Neural progenitor cell (in vitro differentiated cells): ENCODE results near the gene WIPF1. TPM values are rescaled to one million over a fixed set of nuclear protein-coding genes. Genes with fewer than 3 reads are reported as not detected.
A peak's percentile ranks its signal among the peaks of the same experiment; 100 is the strongest.

Experiments used
- DNase-seq: peaks from one replicate; pipeline ENCODE4 v3.0.0-alpha.2; 2016; ENCODE audit warnings: low spot score
- H2AFZ ChIP-seq: fragments of 200-600 bp; sonication (generic); replicated peaks from 2 replicates; pipeline ENCODE4 v1.6.1; 2016; ENCODE audit warnings: antibody characterized with exemption
- H3F3A ChIP-seq: fragments of 200-600 bp; sonication (generic); 2 replicates; pipeline ENCODE4 v1.6.1; 2016; ENCODE audit warnings: antibody characterized with exemption, low read depth
- H3K27ac ChIP-seq: fragments of 200-600 bp; sonication (generic); 2 replicates; pipeline ENCODE4 v1.5.1; 2016; ENCODE audit warnings: mild to moderate bottlenecking
- H3K27me3 ChIP-seq: fragments of 200-600 bp; sonication (generic); 2 replicates; pipeline ENCODE4 v1.6.1; 2016; ENCODE audit warnings: mild to moderate bottlenecking, moderate library complexity
- H3K36me3 ChIP-seq: fragments of 200-600 bp; sonication (generic); 2 replicates; pipeline ENCODE4 v1.5.1; 2016
- H3K4me1 ChIP-seq: fragments of 200-600 bp; sonication (generic); 2 replicates; pipeline ENCODE4 v1.6.1; 2016; ENCODE audit warnings: mixed run types
- H3K4me2 ChIP-seq: fragments of 200-600 bp; sonication (generic); 2 replicates; pipeline ENCODE4 v1.6.1; 2016
- H3K4me3 ChIP-seq: fragments of 200-600 bp; sonication (generic); 2 replicates; pipeline ENCODE4 v1.5.1; 2016
- H3K79me2 ChIP-seq: fragments of 200-600 bp; sonication (generic); 2 replicates; pipeline ENCODE4 v1.6.1; 2016; ENCODE audit warnings: low read depth
- H3K9ac ChIP-seq: fragments of 200-600 bp; sonication (generic); 2 replicates; pipeline ENCODE4 v1.6.1; 2016
- H3K9me3 ChIP-seq: fragments of 200-600 bp; sonication (generic); 2 replicates; pipeline ENCODE4 v1.5.1; 2016; ENCODE audit warnings: low read depth
- H4K20me1 ChIP-seq: fragments of 200-600 bp; sonication (generic); 2 replicates; pipeline ENCODE4 v1.6.1; 2016; ENCODE audit warnings: low read depth
- H3K27ac Mint-ChIP-seq: 3 replicates; pipeline ENCODE4 v1.8.0; 2021; ENCODE audit warnings: mixed read lengths
- H3K27me3 Mint-ChIP-seq: 2 replicates; pipeline ENCODE4 v1.8.0; 2022; ENCODE audit warnings: low read depth, mild to moderate bottlenecking, inconsistent platforms, moderate library complexity, mixed read lengths; ENCODE audit not compliant: insufficient read depth
- H3K36me3 Mint-ChIP-seq: 3 replicates; pipeline ENCODE4 v1.8.0; 2021; ENCODE audit warnings: mixed read lengths
- H3K4me1 Mint-ChIP-seq: 3 replicates; pipeline ENCODE4 v1.8.0; 2021; ENCODE audit warnings: mixed read lengths
- H3K4me3 Mint-ChIP-seq: 3 replicates; pipeline ENCODE4 v1.8.0; 2021; ENCODE audit warnings: mild to moderate bottlenecking, moderate library complexity, mixed read lengths
- H3K9me3 Mint-ChIP-seq: 3 replicates; pipeline ENCODE4 v1.8.0; 2020; ENCODE audit warnings: mixed read lengths
- CTCF ChIP-seq: fragments of 200-600 bp; sonication (generic); IDR thresholded peaks from 2 replicates; pipeline ENCODE4 v1.5.1; 2017; ENCODE audit warnings: antibody characterized with exemption, mild to moderate bottlenecking
- EZH2 ChIP-seq: fragments of 200-600 bp; sonication (generic); IDR thresholded peaks from 2 replicates; pipeline ENCODE4 v1.6.1; 2017; ENCODE audit warnings: antibody characterized with exemption, mild to moderate bottlenecking, moderate library complexity
- EZH2phosphoT487 ChIP-seq: fragments of 200-600 bp; sonication (generic); IDR thresholded peaks from 2 replicates; pipeline ENCODE4 v1.6.1; 2017; ENCODE audit warnings: antibody characterized with exemption
- total RNA-seq: library from RNA; depleted of rRNA; stranded (reverse); fragments of >200 nt; gene quantifications from 2 replicates; pipeline ENCODE4 v1.2.3, GENCODE V29; 2015; ENCODE audit warnings: low replicate concordance

WIPF1 gene
- total RNA-seq, 1 donor from 2014 or later, result 17.2 TPM

DNA sequence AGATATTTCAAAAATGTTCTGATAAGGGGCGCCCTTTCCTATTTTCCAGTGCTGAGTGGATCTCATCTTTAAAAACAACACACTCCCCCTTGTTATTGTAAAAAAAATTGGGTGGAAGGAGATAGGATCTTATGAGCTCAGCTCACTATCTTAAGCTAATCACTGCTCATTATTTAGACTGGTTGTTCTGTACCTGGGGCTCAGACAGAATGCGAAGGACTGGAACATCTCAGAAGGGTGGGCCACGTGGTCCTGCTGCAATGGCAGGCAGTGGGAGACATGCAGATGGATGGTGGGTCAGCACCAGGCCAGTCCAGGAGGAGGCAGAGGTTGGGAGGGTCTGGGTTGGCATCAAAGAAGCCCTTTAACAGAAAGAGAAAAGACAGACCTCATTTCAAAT, 62.5 kb downstream of the WIPF1 start:
- no peak overlapping the region for H3K4me3 ChIP-seq
- H4K20me1 ChIP-seq, result no peaks in the 10 kb centered on the region
- no peaks in the 10 kb centered on the region for H3K36me3 ChIP-seq
- no peak overlapping the region for H3K27ac Mint-ChIP-seq
- peaks cover 5% of the 10 kb centered on the region for H3K27me3 Mint-ChIP-seq
- no peaks in the 10 kb centered on the region for H3K9me3 Mint-ChIP-seq
- no peak overlapping the region for H3K4me3 Mint-ChIP-seq
- H2AFZ ChIP-seq, result no peak overlapping the region
- TF ChIP-seq EZH2, result no peak
- no peak for TF ChIP-seq EZH2phosphoT487
- no peak for TF ChIP-seq CTCF
- no peak for DNase-seq
- H3K27ac ChIP-seq, result no peak overlapping the region
- H3K4me2 ChIP-seq, result no peak overlapping the region
- H3K9me3 ChIP-seq, result no peaks in the 10 kb centered on the region
- H3K9ac ChIP-seq, result no peak overlapping the region
- no peaks in the 10 kb centered on the region for H3K79me2 ChIP-seq
- H3F3A ChIP-seq, result no peaks in the 10 kb centered on the region
- H3K36me3 Mint-ChIP-seq, result no peaks in the 10 kb centered on the region
- H3K4me1 Mint-ChIP-seq, result no peaks in the 10 kb centered on the region
- H3K27me3 ChIP-seq, result no peaks in the 10 kb centered on the region
- no peaks in the 10 kb centered on the region for H3K4me1 ChIP-seq

DNA sequence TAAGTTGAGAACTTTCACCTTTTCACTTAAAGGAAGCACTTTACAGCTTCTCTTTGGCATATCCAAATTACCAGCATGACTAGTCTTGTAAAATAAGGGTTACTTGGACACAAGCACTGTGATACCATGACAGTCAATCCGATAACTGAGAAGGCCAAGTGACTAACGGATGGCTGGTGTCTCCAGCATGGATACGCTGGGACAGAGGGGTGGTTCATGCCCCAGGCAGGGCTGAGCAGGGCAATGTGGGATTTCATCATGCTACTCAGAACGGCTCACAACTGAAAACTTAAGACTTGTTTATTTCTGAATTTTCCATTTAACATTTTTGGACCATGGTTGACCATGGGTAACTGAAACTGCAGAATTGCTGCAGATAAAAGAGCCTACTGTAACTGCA, 67.7 kb downstream of the WIPF1 start:
- H3K9me3 Mint-ChIP-seq, result peaks cover 10% of the 10 kb centered on the region
- H3K36me3 ChIP-seq, result no peaks in the 10 kb centered on the region
- no peak overlapping the region for H3K27ac Mint-ChIP-seq
- H3K79me2 ChIP-seq, result no peaks in the 10 kb centered on the region
- no peak overlapping the region for H3K4me3 ChIP-seq
- H2AFZ ChIP-seq, result peak overlapping the region; percentile 3
- H3K27me3 Mint-ChIP-seq, result peaks cover 5% of the 10 kb centered on the region
- no peak overlapping the region for H3K4me3 Mint-ChIP-seq
- no peaks in the 10 kb centered on the region for H3K27me3 ChIP-seq
- H3F3A ChIP-seq, result no peaks in the 10 kb centered on the region
- H3K27ac ChIP-seq, result no peak overlapping the region
- H3K36me3 Mint-ChIP-seq, result no peaks in the 10 kb centered on the region
- no peak overlapping the region for H3K9ac ChIP-seq
- H3K4me2 ChIP-seq, result no peak overlapping the region
- H3K4me1 Mint-ChIP-seq, result no peaks in the 10 kb centered on the region
- TF ChIP-seq EZH2phosphoT487 (no peak), CTCF (no peak), EZH2 (no peak)
- H3K9me3 ChIP-seq, result no peaks in the 10 kb centered on the region
- H4K20me1 ChIP-seq, result no peaks in the 10 kb centered on the region
- DNase-seq, result no peak
- no peaks in the 10 kb centered on the region for H3K4me1 ChIP-seq

GRCh38 chr2:174527959-174528358, 69.6 kb downstream of the WIPF1 start:
- no peak overlapping the region for H3K4me3 ChIP-seq
- H3K9me3 ChIP-seq, result no peaks in the 10 kb centered on the region
- H3K27me3 ChIP-seq, result no peaks in the 10 kb centered on the region
- H4K20me1 ChIP-seq, result no peaks in the 10 kb centered on the region
- no peak for DNase-seq
- Mint-ChIP-seq H3K27me3 (peaks cover 3% of the 10 kb centered on the region), H3K4me1 (no peaks in the 10 kb centered on the region), H3K27ac (no peak overlapping the region), H3K4me3 (no peak overlapping the region), H3K36me3 (no peaks in the 10 kb centered on the region), H3K9me3 (peaks cover 10% of the 10 kb centered on the region)
- no peaks in the 10 kb centered on the region for H3F3A ChIP-seq
- no peaks in the 10 kb centered on the region for H3K79me2 ChIP-seq
- no peak overlapping the region for H3K4me2 ChIP-seq
- no peaks in the 10 kb centered on the region for H3K4me1 ChIP-seq
- H3K9ac ChIP-seq, result no peak overlapping the region
- TF ChIP-seq CTCF (no peak), EZH2phosphoT487 (no peak), EZH2 (no peak)
- no peaks in the 10 kb centered on the region for H3K36me3 ChIP-seq
- H3K27ac ChIP-seq, result no peak overlapping the region
- H2AFZ ChIP-seq, result no peak overlapping the region
